NCI-H748 treated with DMSO at 0.1 percent for 48 hours (cell line): Measurements from ENCODE around the gene ATL2.
"Not testable (repeated sequence)": the region's sequence is repeated elsewhere in the genome, so short reads cannot be mapped to it uniquely, and the experiment has no call there.

Source experiments
- DNase-seq: peaks from one replicate; lab custom pipeline; 2025; lab: John Stamatoyannopoulos, UW

ATL2 gene

GRCh38 chr2:38274286-38275276, 102.5 kb downstream of the ATL2 start:
- peak; percentile 47 for DNase-seq

- no peak for DNase-seq
Observed at GRCh38 chr2:38271697-38272096, 105.4 kb downstream of the ATL2 start.

- no peak for DNase-seq
Observed at GRCh38 chr2:38269421-38269820, 107.7 kb downstream of the ATL2 start.

- DNase-seq, result no peak
Observed at GRCh38 chr2:38268691-38269327, 108.3 kb downstream of the ATL2 start.

- no peak for DNase-seq
Observed at GRCh38 chr2:38268001-38268400, 109.1 kb downstream of the ATL2 start.

- no peak for DNase-seq
Observed at GRCh38 chr2:38267270-38267925, 109.7 kb downstream of the ATL2 start.

GRCh38 chr2:38266382-38267061, 110.6 kb downstream of the ATL2 start:
- DNase-seq, result no peak

GRCh38 chr2:38265461-38265860, 111.6 kb downstream of the ATL2 start:
- no peak for DNase-seq

- DNase-seq, result no peak
Observed at GRCh38 chr2:38264396-38265221, 112.5 kb downstream of the ATL2 start.

- no peak for DNase-seq
Observed at GRCh38 chr2:38263293-38263692, 113.8 kb downstream of the ATL2 start.

GRCh38 chr2:38262069-38262871, 114.8 kb downstream of the ATL2 start:
- no peak for DNase-seq

GRCh38 chr2:38261569-38262068, 115.5 kb downstream of the ATL2 start:
- no peak for DNase-seq

GRCh38 chr2:38260972-38261371, 116.1 kb downstream of the ATL2 start:
- no peak for DNase-seq

- DNase-seq, result no peak
Observed at GRCh38 chr2:38260469-38260868, 116.6 kb downstream of the ATL2 start.

- no peak for DNase-seq
Observed at GRCh38 chr2:38259311-38259710, 117.8 kb downstream of the ATL2 start.

- not testable (repeated sequence) for DNase-seq
Observed at GRCh38 chr2:38257680-38258079, 119.4 kb downstream of the ATL2 start.

GRCh38 chr2:38256610-38257009, 120.5 kb downstream of the ATL2 start:
- no peak for DNase-seq

GRCh38 chr2:38255211-38255610, 121.9 kb downstream of the ATL2 start:
- no peak for DNase-seq

GRCh38 chr2:38254796-38255195, 122.3 kb downstream of the ATL2 start:
- no peak for DNase-seq

- no peak for DNase-seq
Observed at GRCh38 chr2:38251940-38252339, 125.1 kb downstream of the ATL2 start.
